NCI-H2196 treated with DMSO at 0.1 percent for 48 hours (cell line): ENCODE data around the gene VAV2.
"Not testable (repeated sequence)": the region's sequence is repeated elsewhere in the genome, so short reads cannot be mapped to it uniquely, and the experiment has no call there.

Source experiments
- DNase-seq: peaks from one replicate; lab custom pipeline; 2025; ENCODE audit not compliant: unreplicated experiment; lab: John Stamatoyannopoulos, UW

Gene VAV2

GRCh38 chr9:133897675-133898074, 94.4 kb downstream of the VAV2 start:
- no peak for DNase-seq

GRCh38 chr9:133896007-133896406, 96.1 kb downstream of the VAV2 start:
- DNase-seq = not testable (repeated sequence)

- DNase-seq = no peak
Measured at GRCh38 chr9:133895335-133895734, 96.8 kb downstream of the VAV2 start.

GRCh38 chr9:133894377-133895321, 97.5 kb downstream of the VAV2 start:
- DNase-seq = no peak

GRCh38 chr9:133893191-133893994, 98.7 kb downstream of the VAV2 start:
- DNase-seq = no peak

- DNase-seq = peak; percentile 55
Measured at GRCh38 chr9:133892193-133892920, 99.8 kb downstream of the VAV2 start.

- DNase-seq = no peak
Measured at GRCh38 chr9:133891741-133892140, 100.4 kb downstream of the VAV2 start.

- DNase-seq = no peak
Measured at GRCh38 chr9:133890583-133890982, 101.5 kb downstream of the VAV2 start.

GRCh38 chr9:133889584-133890301, 102.4 kb downstream of the VAV2 start:
- no peak for DNase-seq

GRCh38 chr9:133888809-133889491, 103.2 kb downstream of the VAV2 start:
- no peak for DNase-seq

- DNase-seq = peak; percentile 91
Measured at GRCh38 chr9:133888048-133888808, 103.9 kb downstream of the VAV2 start.

- no peak for DNase-seq
Measured at GRCh38 chr9:133887540-133888047, 104.5 kb downstream of the VAV2 start.

- DNase-seq = no peak
Measured at GRCh38 chr9:133886563-133887501, 105.3 kb downstream of the VAV2 start.

GRCh38 chr9:133884907-133885744, 107.0 kb downstream of the VAV2 start:
- no peak for DNase-seq

- no peak for DNase-seq
Measured at GRCh38 chr9:133882849-133883755, 109.0 kb downstream of the VAV2 start.
